OCI-LY1 (cell line): Measurements from ENCODE around the gene AP1G1.

Experiments used
- CTCF ChIP-seq: fragments of 200-600 bp; sonication (generic), shearing (Covaris generic); IDR thresholded peaks from 2 replicates; pipeline ENCODE4 v1.5.1; 2017; ENCODE audit warnings: mild to moderate bottlenecking, antibody characterized with exemption, low read length, moderate library complexity, mixed read lengths
- EZH2 ChIP-seq: fragments of 200-600 bp; sonication (generic), shearing (Covaris generic); IDR thresholded peaks from 2 replicates; pipeline ENCODE4 v1.8.0; 2017; ENCODE audit warnings: borderline replicate concordance, mixed run types, mild to moderate bottlenecking, antibody characterized with exemption, low read length, moderate library complexity, mixed read lengths

DNA sequence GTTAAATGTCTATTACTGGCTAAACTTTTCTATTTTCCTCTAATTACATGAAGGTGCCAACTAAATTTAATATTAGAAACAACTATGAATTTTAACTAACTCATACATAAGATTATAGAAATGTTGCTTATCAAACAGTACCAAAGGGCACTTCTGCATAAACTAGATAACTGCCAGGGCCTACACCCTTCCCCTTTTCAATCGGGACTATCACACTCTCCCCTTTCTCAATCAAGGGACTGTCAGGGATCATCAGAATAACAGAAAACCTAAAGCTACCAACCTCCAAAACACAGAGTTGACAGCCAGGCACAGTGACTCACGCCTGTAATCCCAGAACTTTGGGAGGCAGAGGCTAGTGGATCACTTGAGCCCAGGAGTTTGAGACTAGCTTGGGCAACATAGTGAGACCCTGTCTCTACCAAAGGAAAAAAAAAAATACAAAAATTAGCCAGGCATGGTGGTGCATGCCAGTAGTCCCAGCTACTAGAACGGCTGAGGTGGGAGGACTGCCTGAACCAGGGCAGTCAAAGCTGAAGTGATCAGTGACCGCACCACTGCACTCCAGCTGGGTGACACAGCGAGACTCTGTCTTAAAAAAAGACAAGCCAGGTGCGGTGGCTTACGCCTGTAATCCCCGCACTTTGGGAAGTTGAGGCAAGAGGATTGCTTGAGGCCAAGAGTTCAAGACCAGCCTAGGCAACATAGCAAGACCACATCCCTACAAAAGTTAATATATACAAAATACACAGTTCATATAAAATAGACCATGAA is 80.9 kb downstream of the AP1G1 start:
- TF ChIP-seq CTCF, result no peak
- TF ChIP-seq EZH2, result no peak
